Ishikawa (cell line): ENCODE results near the gene KCNJ11.

ENCODE experiments used
- CEBPB ChIP-seq: IDR thresholded peaks from 2 replicates; pipeline ENCODE4 v1.6.1; 2012
- CREB1 ChIP-seq: IDR thresholded peaks from 2 replicates; pipeline ENCODE4 v1.6.1; 2012; ENCODE audit warnings: low read depth
- EGR1 ChIP-seq: IDR thresholded peaks from 2 replicates; pipeline ENCODE4 v1.6.1; 2012
- EP300 ChIP-seq: IDR thresholded peaks from 2 replicates; pipeline ENCODE4 v1.6.1; 2012; ENCODE audit warnings: borderline replicate concordance
- FOXM1 ChIP-seq: IDR thresholded peaks from 2 replicates; pipeline ENCODE4 v1.6.1; 2012; ENCODE audit warnings: low read depth, borderline replicate concordance
- NFIC ChIP-seq: IDR thresholded peaks from 2 replicates; pipeline ENCODE4 v1.6.1; 2012
- RAD21 ChIP-seq: IDR thresholded peaks from 2 replicates; pipeline ENCODE4 v1.6.1; 2012; ENCODE audit warnings: low read depth
- TAF1 ChIP-seq: IDR thresholded peaks from 2 replicates; pipeline ENCODE4 v1.6.1; 2012; ENCODE audit warnings: low read depth, mild to moderate bottlenecking
- TCF12 ChIP-seq: IDR thresholded peaks from 2 replicates; pipeline ENCODE4 v1.6.1; 2012; ENCODE audit warnings: low read depth
- TEAD4 ChIP-seq: IDR thresholded peaks from 2 replicates; pipeline ENCODE4 v1.6.1; 2012
- YY1 ChIP-seq: IDR thresholded peaks from 2 replicates; pipeline ENCODE4 v1.6.1; 2012; ENCODE audit warnings: low read depth
- ZBTB7A ChIP-seq: IDR thresholded peaks from 2 replicates; pipeline ENCODE4 v1.6.1; 2012; ENCODE audit warnings: low read depth
- TF ChIP-seq, protein P1 (sequence below): IDR thresholded peaks from 2 replicates; pipeline ENCODE4 v1.6.1; 2012
- TF ChIP-seq, protein P2 (sequence below): IDR thresholded peaks from 2 replicates; pipeline ENCODE4 v1.6.1; 2012
- TF ChIP-seq, protein P3 (sequence below): IDR thresholded peaks from 2 replicates; pipeline ENCODE4 v1.6.1; 2012; ENCODE audit warnings: low read depth, mild to moderate bottlenecking

KCNJ11 gene

DNA sequence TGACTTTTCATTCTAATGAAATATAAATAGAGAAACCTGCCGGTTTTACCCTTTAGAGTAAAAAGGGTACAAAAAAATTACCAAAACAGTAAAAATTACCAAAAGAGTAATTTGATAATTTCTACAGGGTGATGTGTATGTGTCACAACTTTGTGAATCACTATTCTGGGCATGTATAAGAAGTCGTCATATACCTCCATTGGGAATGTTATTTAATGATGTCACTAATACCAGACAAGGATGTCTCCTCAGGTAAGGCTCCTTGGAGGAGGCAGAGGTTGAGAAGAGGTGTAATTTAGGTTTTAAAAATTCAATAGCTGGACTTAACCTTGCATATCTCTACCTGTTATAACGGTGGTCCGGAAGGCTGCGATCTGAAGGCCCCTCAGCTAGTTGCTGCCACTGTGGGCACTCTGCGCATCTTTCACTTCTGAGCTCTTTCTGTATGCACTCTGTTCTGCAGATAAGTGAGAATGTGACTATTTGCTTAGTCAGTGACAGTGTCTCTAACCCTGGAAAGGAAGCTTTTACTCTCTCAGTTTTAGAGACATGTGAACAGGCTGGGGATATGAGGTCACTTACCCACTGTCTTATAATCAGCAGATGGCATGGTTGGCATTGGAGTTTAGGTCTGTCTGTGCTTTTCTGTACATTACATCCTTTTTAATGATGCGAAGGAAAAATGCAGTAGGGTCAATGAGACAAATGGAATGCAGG is 37.8 kb downstream of the KCNJ11 start:
- TF ChIP-seq CREB1 (no peak), EP300 (no peak), YY1 (no peak), FOXM1 (no peak), CEBPB (no peak)

DNA sequence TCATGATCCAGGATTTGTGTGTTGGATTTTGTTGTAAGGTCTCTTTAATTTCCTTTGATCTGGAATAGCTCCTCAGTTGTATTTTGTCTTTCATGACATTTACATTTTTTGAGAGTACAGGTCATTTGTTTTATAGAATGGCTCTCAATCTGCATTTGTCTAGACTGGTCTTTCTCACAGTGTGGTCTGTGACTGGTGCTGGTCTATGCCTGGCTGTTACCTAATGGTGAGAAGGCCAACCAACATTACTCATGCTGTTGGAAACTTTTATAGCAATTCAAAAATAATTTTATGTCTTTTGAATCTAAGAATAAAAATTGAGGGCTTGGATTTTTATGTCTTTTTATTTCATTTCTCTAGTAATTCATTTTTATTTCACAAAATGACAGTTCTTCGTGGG is 40.8 kb downstream of the KCNJ11 start:
- no peak for TF ChIP-seq FOXM1
- no peak for TF ChIP-seq ZBTB7A
- TF ChIP-seq YY1: no peak

DNA sequence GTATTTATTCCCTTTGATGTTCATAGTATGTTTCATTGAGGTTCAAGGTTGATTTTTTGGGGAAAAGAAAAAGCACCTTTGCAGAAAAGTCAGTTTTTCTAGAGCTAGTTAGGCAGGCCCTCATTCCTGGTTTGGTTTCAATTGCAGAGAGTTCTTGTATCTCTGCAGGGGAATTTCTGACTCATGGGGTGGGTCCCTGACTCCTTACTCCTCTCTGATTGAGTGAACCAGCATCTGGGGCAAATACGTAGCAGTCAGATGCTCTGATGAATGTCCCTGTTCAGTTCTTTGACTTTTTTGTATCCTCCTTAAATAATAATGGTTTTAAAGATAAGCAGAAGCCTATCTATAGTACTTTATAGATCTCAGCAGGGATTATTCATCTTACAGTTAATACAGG is 44.6 kb downstream of the KCNJ11 start:
- no peak for TF ChIP-seq ZBTB7A
- TF ChIP-seq, protein P1, sequence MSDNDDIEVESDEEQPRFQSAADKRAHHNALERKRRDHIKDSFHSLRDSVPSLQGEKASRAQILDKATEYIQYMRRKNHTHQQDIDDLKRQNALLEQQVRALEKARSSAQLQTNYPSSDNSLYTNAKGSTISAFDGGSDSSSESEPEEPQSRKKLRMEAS: no peak
- TF ChIP-seq CREB1: no peak
- TF ChIP-seq RAD21: no peak
- TF ChIP-seq, protein P2, sequence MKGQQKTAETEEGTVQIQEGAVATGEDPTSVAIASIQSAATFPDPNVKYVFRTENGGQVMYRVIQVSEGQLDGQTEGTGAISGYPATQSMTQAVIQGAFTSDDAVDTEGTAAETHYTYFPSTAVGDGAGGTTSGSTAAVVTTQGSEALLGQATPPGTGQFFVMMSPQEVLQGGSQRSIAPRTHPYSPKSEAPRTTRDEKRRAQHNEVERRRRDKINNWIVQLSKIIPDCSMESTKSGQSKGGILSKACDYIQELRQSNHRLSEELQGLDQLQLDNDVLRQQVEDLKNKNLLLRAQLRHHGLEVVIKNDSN: no peak
- no peak for TF ChIP-seq YY1
- no peak for TF ChIP-seq TCF12
- no peak for TF ChIP-seq TEAD4
- no peak for TF ChIP-seq CEBPB
- TF ChIP-seq EGR1: no peak
- no peak for TF ChIP-seq EP300
- TF ChIP-seq, protein P3, sequence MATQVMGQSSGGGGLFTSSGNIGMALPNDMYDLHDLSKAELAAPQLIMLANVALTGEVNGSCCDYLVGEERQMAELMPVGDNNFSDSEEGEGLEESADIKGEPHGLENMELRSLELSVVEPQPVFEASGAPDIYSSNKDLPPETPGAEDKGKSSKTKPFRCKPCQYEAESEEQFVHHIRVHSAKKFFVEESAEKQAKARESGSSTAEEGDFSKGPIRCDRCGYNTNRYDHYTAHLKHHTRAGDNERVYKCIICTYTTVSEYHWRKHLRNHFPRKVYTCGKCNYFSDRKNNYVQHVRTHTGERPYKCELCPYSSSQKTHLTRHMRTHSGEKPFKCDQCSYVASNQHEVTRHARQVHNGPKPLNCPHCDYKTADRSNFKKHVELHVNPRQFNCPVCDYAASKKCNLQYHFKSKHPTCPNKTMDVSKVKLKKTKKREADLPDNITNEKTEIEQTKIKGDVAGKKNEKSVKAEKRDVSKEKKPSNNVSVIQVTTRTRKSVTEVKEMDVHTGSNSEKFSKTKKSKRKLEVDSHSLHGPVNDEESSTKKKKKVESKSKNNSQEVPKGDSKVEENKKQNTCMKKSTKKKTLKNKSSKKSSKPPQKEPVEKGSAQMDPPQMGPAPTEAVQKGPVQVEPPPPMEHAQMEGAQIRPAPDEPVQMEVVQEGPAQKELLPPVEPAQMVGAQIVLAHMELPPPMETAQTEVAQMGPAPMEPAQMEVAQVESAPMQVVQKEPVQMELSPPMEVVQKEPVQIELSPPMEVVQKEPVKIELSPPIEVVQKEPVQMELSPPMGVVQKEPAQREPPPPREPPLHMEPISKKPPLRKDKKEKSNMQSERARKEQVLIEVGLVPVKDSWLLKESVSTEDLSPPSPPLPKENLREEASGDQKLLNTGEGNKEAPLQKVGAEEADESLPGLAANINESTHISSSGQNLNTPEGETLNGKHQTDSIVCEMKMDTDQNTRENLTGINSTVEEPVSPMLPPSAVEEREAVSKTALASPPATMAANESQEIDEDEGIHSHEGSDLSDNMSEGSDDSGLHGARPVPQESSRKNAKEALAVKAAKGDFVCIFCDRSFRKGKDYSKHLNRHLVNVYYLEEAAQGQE: no peak
- no peak for TF ChIP-seq NFIC
- no peak for TF ChIP-seq FOXM1
- TF ChIP-seq TAF1: no peak

DNA sequence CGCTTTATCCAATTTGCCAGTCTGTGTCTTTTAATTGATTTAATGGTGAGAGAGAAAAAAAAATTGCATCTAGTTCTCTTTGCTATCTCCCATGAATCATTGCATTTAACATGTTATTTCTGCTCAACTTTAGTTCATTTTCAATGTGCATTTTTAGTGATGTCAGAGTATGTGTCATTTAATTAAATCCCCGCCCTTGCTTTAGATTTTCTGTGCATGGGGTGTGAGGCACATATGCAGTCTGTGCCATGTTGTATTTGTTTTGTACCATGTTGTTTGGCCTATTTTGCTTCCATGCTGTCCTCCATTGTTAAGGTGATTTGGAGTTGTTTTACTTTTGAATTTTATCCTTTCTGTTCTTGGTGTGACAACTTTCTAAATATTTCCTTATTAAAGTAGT is 45.2 kb downstream of the KCNJ11 start:
- no peak for TF ChIP-seq NFIC
- TF ChIP-seq TAF1: no peak
- TF ChIP-seq RAD21: no peak
- no peak for TF ChIP-seq FOXM1
